ENCODE results near the gene FBXW12. TPM values are rescaled to one million over a fixed set of nuclear protein-coding genes. Genes with fewer than 3 reads are reported as not detected.

Gene FBXW12
- total RNA-seq, 1 donor from 2014 or later, result not detected

GRCh38 chr3:48441940-48442339 lies 69.9 kb downstream of the FBXW12 start:
- Mint-ChIP-seq H3K4me3 (ENCODE audit: low read depth) (peak overlapping the region; percentile 97), H3K27me3 (ENCODE audit: low read depth) (no peaks in the 10 kb centered on the region), H3K36me3 (ENCODE audit: low read depth) (peaks cover 55% of the 10 kb centered on the region), H3K4me1 (ENCODE audit: low read depth) (peaks cover 28% of the 10 kb centered on the region), H3K9me3 (no peaks in the 10 kb centered on the region), H3K27ac (no peak overlapping the region)
- intact Hi-C loops (cut with micrococcal nuclease), result loop anchor here (2.0 kb wide), 1 partner anchor 173 kb away; no protein-coding TSS in a partner anchor
- no peak for DNase-seq (ENCODE audit: low spot score)

Other genes starting within 250 kb of the FBXW12 start
- gene CDC25A, start 183.8 kb upstream of the FBXW12 start, total RNA-seq, result 39.1 and 40.5 TPM in 2 replicates
- not detected in 2 replicates for gene CAMP, start 148.7 kb upstream of the FBXW12 start, total RNA-seq
- 40.2 and 42.8 TPM in 2 replicates for gene ZNF589, start 131.1 kb upstream of the FBXW12 start, total RNA-seq
- 30.2 and 33.7 TPM in 2 replicates for gene NME6, start 70.9 kb upstream of the FBXW12 start, total RNA-seq
- gene SPINK8, start 38.6 kb upstream of the FBXW12 start, total RNA-seq, result not detected in 2 replicates
- gene PLXNB1, start 57.9 kb downstream of the FBXW12 start, total RNA-seq, result 6.8 and 7.0 TPM in 2 replicates
- 22.2 and 23.7 TPM in 2 replicates for gene CCDC51, start 67.9 kb downstream of the FBXW12 start, total RNA-seq
- 270 and 289 TPM in 2 replicates for gene TMA7, start 68.0 kb downstream of the FBXW12 start, total RNA-seq
- gene ATRIP, start 74.5 kb downstream of the FBXW12 start, total RNA-seq, result 16.9 and 17.5 TPM in 2 replicates
- gene SHISA5, start 132.0 kb downstream of the FBXW12 start, total RNA-seq, result 65.6 and 69.5 TPM in 2 replicates
- gene PFKFB4, start 184.6 kb downstream of the FBXW12 start, total RNA-seq, result 53.0 and 57.0 TPM in 2 replicates
- 0.11 TPM in 1 of 2 replicates, not detected in the other for gene UCN2, start 191.6 kb downstream of the FBXW12 start, total RNA-seq
- 1.9 and 2.4 TPM in 2 replicates for gene COL7A1, start 223.1 kb downstream of the FBXW12 start, total RNA-seq
- 248 and 273 TPM in 2 replicates for gene UQCRC1, start 237.4 kb downstream of the FBXW12 start, total RNA-seq
- gene TMEM89, start 249.6 kb downstream of the FBXW12 start, total RNA-seq, result 0.80 and 0.87 TPM in 2 replicates